Posterior cingulate gyrus (tissue), 11 donors: ENCODE data around the gene LYG2.
A peak's percentile ranks its signal among the peaks of the same experiment; 100 is the strongest.
"Not testable (repeated sequence)": the region's sequence is repeated elsewhere in the genome, so short reads cannot be mapped to it uniquely, and the experiment has no call there.

Experiments used
- DNase-seq, 10 donors: peaks; one replicate each; pipeline versions ENCODE4 v3.0.0 to v3.0.0-alpha.2; 2020 to 2021; ENCODE audit warnings: mixed read lengths in 3 of 10
- intact Hi-C: fragments of 100-400 bp; cut with DNase I; formaldehyde crosslinking; loops from one replicate; pipeline ENCODE4 v1.15.1; 2023

LYG2 gene, protein sequence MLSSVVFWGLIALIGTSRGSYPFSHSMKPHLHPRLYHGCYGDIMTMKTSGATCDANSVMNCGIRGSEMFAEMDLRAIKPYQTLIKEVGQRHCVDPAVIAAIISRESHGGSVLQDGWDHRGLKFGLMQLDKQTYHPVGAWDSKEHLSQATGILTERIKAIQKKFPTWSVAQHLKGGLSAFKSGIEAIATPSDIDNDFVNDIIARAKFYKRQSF

DNA sequence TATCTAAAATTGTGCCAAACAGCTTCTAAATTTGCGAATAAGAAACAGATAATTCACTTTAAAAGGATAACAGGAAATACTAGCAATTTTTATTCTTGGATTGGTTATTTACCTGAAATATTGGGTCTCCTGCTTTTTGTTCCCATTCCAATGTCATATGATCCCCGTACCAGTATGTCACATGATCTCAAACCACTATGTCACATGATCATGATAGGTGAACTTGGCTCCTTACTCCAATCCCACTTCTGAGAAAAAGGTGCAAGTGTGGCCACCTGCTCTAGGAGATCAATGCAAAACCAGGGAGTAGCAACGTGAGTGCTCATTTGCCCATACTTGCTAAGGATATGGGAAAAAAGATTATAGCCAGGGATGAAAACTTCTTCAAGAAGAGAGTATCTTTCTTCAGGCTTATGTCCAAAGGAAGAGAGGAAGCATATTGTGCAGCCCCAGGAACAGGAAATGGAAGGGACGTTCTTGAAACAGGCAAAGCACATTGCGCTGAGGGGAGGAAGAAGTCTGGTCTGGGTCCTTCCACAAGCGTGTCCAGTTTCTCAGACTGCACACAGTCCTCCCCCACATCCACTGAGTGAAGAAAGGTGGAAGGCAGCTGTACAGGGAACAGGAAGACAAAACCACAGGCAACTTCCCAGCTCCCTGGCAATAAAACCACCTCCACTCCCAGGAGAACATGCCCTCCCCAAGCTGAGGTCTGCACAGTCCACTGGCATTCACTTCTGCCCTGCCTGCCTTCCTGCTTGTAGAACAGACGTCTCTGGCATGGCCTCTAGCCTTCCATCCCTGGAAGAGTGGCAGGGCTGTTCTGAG lies at the start of gene LYG2:
Gene LYG2 (minus strand): TSS at position 176 of the 828 bp plus-strand sequence. CDS start 1,406 bp downstream, outside the sequence.
- intact Hi-C loops = no loop called here
- DNase-seq = no peak

DNA sequence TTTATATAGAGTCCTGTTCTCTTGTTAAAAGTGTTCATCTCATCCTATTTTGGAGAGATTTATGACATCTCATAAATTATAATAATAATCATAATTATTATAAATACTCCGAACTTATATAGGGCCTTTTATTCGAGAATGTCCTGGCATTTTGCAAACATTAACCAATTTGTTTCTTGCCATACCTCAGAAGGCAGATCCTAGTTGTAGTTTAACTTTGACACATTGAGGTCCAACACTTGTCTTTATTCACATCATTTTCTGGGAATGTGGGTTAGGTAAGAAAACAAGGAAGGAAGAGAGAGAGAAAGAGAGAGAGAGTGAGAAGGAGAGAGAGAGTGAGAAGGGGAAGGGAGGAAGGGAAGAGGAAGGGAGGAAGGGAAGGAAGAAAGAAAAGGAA lies 45.6 kb upstream of the LYG2 start, which contains the start of gene LYG1:
Gene LYG1 (minus strand): TSS at position 101 of the 400 bp plus-strand sequence. CDS start 5,527 bp downstream, outside the sequence.
- DNase-seq, intact Hi-C loops: not testable (repeated sequence)

DNA sequence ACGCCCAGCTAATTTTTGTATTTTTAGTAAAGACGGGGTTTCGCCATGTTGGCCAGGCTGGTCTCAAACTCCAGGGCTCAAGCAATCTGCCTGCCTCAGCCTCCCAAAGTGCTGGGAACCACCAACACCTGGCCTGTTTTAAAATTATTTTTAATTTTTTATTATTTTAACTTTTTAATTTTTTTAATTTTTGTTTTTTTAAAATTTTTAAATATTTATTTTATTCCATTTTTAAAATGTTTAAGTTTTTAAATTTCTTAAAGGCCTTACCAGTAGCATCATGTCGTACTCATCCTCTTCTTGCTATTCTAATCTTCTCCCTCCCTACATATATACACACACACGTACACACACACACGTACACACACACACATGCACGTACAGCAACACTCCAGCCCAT lies 44.1 kb upstream of the LYG2 start:
- intact Hi-C loops = no loop called here
- DNase-seq = no peak

DNA sequence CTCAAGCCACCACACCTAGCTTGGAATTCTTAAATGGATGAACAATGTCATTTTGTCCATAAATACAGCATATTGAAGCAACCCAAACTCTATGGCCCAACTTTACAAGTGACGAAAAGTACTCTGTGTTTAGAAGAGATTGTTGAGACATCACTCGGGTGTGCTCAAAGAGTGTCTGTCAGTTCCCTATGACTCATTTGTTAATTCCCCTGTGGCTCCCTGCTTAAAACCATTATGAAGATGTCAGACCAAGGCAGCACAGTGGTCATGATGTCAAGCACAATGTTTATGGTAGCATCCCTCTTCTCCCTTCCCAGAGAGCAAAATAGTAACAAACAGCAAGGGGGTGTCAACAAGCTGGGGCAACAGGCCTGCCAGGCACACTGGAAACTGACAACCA lies 42.5 kb upstream of the LYG2 start:
- intact Hi-C loops = no loop called here
- no peak for DNase-seq

DNA sequence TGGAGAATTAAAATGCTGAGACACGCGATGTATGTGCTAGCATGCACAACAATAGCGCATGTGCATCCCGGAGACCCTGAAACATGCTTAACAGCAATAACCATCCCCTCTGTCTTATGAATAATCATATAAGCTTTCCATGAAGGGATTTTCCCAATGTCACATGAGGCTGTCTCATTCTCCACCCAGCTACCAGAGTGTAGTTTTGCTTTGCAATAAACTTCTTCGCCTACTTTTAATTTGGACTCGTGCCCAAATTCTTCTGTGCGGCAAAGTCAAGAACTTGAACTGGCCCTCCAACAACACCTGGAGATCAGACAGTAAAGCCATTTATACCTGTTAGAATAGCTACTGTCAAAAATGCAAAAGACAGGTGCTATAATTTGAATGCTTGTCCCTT lies 30.1 kb upstream of the LYG2 start:
- no peak for DNase-seq
- intact Hi-C loops = no loop called here

DNA sequence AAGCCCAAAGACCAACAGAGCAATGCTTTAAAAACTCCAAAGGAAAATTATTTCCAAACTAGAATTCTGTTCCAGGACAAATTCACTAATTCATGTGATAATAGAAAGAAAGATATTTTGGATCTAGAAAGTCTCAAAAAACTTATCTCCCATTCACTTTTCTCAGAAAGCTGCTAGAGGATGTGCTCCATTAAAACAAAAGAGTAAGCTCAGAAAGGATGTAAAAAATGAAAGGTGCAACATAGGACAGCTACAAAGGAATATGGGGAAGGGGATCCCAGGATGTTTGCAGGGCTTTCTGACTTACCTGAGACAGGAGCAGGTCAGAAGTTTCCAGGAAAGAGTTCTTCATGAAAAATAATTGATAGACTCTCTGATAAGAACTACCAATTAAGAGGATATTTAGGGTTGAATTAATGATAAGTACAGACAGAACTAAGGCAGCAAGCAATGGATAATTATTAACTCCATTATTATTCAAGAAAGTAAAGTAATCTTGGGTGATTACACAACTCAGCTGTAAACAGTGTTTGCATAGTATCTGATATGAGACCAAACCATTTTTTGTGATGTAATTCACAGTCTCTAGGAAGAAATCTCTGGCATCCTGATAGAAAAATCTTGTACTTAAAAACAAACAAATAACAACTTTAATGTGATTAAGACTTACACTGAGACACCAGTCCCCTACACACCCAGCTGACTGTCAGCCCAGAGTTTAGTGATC lies 24.7 kb upstream of the LYG2 start:
- intact Hi-C loops = no loop called here
- no peak for DNase-seq

DNA sequence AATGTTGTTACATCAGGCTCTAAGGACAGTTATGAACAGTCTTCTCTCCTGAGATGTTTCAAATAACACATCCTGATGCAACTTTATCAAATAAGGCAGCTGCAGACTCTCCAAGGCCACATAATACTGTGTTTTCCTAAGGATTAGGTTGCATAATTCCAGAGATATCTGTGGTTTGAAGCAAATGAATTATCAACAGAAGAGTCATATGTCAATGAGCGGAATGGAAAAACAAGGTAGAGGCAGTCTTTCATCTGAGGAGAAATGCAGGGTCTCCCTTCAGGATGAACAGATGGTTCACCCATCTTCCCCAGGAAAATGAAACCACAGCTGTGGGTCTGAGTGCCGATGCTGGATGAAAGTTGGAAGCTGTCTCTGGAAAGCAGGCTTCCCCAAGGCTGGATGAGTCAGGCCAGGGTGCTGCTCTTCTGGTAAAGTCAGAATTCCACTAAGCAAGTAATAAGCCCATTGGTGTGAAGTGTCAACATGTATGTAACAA lies 23.4 kb upstream of the LYG2 start:
- intact Hi-C loops = no loop called here
- no peak for DNase-seq

DNA sequence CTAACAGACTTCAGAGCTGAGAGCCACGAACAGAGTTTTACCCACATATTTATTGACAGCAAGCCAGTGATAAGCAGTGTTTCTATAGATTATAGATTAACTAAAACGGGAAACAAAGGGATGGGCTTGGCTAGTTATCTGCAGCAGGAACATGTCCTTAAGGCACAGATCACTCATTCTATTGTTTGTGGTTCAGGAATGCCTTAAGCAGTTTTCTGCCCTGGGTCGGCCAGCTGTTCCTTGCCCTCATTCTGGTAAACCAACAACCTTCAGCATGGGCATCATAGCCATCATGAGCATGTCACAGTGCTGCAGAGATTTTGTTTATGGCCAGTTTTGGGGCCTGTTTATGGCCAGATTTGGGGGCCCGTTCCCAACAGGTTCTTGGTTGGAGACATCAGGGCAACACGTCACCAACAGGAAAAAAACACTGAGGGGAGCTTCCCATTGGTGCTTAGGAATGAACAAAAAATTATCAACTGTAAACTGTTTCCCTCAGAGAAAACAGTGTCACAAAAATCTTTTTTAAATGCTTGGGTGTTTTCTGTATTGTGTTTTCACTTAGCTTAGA lies 22.8 kb upstream of the LYG2 start:
- intact Hi-C loops, DNase-seq: not testable (repeated sequence)

DNA sequence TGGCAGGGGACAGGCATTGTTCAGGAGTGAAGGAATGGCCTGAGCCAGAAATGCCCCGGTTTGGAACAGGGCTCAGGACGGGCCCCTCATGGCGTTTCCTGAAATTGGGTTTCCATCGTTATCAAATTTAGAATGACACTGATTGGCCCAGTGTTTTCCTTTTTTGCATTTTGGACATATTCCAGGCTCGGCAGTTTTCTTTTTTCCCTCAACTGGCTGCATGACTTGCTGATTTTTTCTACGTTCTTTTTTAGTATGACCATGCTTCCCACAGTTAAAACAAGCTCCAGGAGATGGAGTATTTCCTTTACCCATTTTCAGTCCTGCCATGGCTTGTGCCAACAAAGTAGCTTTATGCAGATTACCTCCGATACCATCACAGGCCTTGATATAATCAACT lies 20.4 kb upstream of the LYG2 start:
- peak in 1 of 10 donors; percentile 67 for DNase-seq
- intact Hi-C loops = no loop called here

DNA sequence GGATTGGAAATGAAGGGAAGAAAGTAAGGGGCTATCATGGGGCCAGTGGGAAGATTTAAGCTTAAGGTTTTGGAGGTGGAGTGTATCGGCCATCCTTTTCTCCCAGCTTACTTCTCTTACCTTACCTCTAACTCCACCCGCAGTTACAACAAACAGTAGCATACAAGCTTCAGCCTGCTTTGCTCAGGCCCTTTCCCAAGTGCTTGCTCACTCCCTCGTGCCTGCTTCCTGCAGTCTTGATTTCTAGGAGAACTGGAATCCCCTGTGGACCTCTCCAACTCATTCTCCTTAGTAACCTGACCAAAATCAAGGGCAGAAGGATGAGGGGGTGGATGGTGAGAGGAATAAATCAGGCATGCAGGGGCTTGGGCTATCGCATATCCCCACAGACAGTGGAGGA lies 5.8 kb upstream of the LYG2 start:
- intact Hi-C loops = no loop called here
- no peak for DNase-seq

DNA sequence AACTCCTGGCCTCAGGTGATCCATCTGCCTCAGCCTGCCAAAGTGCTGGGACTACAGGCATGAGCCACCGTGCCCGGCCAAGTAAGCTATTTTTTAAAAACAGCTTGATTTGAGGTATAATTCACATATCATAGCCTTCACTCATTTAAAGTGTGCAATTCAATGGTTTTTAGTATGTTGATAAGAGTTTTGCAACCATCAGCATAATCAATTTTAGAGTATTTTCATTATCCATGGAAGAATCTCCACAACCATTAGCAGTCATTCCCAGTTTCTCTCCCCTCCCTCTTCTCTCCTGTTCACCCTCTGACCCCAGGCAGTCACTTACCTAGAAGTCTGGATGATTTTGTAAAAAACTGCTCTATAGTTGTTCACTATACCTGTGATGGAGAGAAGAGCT lies 4.7 kb upstream of the LYG2 start:
- no peak for DNase-seq

DNA sequence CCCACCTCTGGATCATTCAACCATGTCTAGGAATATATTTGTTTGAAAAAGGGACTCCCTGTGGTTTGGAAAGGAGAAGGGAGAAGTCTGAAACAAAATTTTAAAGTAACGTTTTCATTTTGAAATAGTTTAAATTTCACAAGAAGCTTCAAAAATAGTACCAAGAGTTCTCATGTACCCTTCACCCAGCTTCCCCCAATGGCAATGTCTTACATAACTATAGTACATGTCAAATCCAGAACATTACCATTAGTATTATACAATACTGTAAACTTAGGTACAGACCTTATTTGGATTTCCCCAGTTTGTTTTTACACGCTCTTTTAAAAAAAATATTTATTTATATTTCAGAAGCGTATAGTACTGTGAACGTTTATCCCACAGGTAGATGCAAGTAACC lies 4.0 kb upstream of the LYG2 start:
- DNase-seq = no peak
- intact Hi-C loops = no loop called here

More for the DNA sequence above, 4.7 kb upstream of the LYG2 start:
- intact Hi-C loops = no loop called here

DNA sequence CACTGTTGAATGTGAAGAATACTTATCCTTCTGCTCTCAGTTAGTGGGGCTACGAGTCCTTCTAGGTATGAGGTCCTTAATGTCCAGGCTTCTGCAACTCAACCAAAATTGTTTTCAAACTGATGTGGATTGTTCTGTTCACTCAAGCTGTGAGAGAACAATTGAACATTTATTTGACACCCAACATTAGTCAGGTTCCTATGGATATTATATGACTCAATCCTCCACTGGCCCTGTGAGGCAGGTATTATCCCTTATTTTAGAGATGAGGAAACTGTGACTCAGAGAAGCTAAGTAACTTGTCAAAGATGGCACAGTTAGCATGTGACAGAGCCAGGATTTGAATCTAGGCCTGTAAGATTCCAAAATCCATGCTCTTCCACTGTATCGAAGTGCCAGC lies 1.2 kb upstream of the LYG2 start:
- intact Hi-C loops = no loop called here
- no peak for DNase-seq

DNA sequence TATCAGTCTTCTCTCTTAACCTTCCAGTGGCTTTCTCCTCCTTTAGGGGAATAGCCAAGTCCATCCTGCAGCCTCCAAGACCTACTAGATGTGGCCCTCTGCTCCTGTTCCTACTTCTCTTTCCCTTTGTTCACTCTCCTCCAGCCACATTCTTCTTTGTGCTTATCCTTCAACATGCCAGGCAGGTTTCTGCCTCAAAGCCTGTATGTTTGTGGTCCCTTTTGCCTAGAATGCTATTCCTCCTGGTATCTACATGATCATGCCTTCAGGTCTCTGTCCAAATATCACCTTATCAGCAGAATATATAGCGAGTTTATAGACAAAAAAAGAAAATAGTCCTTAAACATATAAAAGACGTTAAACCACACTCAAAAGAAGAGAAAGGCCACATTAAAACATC lies 5.5 kb downstream of the LYG2 start:
- intact Hi-C loops = no loop called here
- no peak for DNase-seq

DNA sequence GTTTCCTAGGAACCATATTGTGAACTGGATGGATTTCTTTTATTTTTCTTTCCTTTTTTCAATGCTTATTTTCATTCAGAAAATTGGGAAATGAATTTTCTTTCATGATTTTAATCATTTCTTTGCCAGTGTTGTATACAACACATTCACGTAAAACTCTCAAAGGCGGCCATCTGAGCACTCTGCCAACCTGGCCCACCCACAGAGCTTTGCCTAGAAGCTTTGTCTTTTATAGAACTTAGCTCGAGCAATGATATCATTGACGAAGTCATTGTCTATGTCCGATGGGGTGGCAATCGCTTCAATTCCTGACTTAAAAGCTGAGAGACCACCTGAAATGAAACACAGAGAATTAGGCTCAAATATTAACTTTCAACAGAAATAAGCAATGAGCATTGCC lies 13.3 kb downstream of the LYG2 start:
- intact Hi-C loops = no loop called here
- DNase-seq = peak in 1 of 10 donors; percentile 54

DNA sequence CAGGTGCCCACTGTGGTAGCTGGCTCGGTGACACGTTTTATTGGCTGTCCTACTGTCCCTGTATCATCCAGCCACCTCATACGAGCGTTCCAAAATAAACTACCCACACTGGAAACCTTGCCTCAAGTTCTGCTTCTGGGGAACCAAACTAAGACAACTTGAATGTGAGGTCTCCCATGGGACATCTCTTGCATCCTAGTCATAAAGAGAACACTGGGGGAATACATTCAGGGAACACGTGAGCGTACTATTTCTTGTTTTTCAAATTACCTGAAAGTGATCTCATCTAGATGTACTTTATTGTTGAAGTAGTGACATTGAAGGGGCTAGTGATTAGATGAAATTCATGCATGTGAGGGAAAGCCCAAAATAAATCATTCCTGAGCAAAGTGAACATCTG lies 15.0 kb downstream of the LYG2 start:
- DNase-seq = no peak
- intact Hi-C loops = no loop called here

DNA sequence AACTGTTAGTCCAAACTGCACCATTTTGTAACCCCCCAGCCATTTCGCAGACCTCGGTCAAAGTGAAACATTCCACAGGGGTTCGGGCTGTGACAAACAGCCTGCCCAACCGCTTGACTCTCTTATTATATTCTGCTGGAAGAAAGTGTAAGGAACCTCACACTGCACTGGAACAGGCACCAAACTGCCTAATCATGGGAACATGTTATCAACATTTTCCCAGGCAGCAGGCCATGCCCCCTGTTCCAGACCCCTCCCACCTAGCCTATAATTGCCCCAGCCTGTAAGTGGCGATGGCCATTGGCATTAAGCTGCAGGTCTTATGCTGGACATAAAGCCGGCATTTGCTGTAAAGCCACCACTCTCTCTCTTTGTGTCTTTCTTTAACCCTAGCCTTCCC lies 16.9 kb downstream of the LYG2 start:
- intact Hi-C loops = no loop called here

DNA sequence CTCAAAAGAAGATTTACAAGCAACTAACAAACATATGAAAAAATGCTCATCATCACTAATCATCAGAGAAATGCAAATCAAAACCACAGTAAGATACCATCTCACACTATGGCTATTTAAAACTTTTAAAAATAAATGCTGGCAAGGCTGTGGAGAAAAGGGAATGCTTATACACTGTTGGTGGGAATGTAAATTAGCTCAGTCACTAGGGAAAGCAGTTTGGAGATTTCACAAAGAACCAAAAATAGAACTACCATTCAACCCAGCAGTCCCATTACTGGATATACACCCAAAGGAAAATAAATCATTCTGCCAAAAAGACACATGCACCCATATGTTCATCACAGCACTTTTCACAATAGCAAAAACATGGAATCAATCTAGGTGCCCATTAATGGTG lies 22.3 kb downstream of the LYG2 start:
- intact Hi-C loops, DNase-seq: not testable (repeated sequence)

More for the DNA sequence above, 16.9 kb downstream of the LYG2 start:
- peak in 1 of 10 donors; percentile 25 for DNase-seq

DNA sequence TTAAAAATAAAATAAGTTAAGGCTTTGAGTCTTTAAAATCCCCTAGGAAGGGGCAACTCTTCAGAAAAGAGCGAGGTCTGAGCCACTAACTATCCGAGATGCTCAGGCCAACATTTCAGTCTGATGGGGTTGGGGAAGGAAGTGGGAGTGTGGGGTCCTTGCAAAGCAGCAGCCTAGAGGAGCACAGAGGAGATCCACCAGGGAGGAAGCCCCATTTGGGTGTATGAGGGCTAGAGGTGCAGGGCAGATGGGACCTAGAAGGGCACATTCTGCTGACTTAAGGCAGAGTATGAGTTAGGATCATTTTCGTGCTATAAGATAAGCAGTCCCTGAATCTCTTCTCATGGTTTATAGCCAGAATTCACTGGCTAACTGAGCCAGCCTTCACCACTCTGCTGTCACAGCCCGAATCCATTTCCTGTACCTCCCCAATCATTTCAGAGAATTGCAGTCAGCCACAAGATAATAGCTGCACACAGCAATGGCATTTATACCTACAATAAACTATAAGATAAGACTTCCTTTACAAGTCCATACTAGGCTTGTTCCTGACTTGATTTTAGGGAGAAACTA lies 37.5 kb downstream of the LYG2 start:
- no peak for DNase-seq
- intact Hi-C loops = no loop called here

DNA sequence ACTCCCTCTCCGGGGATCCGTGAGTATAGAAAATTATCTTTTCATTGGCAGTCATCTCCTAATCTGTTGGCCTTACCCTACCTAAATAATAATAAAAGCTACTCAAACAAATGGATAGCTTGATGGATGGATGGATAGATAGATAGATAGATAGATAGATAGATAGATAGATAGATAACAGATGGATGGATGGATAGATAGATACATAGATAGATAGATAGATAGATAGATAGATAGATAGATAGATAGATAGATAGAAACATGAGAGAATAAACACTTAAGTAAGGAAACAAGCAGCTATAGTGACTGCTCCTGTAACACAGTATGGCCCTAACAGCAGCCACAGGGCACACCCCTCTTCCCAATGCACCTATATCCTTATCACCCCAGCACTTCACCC lies 39.4 kb downstream of the LYG2 start:
- no peak for DNase-seq
- intact Hi-C loops = no loop called here
